GM12875 (cell line): ENCODE results near the gene LUC7L2.

Experiments used
- H3K4me3 ChIP-seq: one replicate; pipeline ENCODE4 v1.5.1; 2011; ENCODE audit warnings: low read depth, low read length, control low read depth
- CTCF ChIP-seq: IDR thresholded peaks from 2 replicates; pipeline ENCODE4 v1.5.1; 2011; ENCODE audit warnings: low read depth, mild to moderate bottlenecking, control low read depth, inconsistent platforms, low read length, moderate library complexity, borderline replicate concordance; ENCODE audit not compliant: insufficient read depth

LUC7L2 gene

GRCh38 chr7:139366400-139366799 is 6.7 kb downstream of the LUC7L2 start:
- no peak for TF ChIP-seq CTCF
- H3K4me3 ChIP-seq: no peak overlapping the region

- H3K4me3 ChIP-seq: no peak overlapping the region
- TF ChIP-seq CTCF: no peak
Observed at GRCh38 chr7:139367438-139368155, 7.9 kb downstream of the LUC7L2 start.

- TF ChIP-seq CTCF: no peak
- H3K4me3 ChIP-seq: no peak overlapping the region
Observed at GRCh38 chr7:139370301-139370942, 10.7 kb downstream of the LUC7L2 start.

GRCh38 chr7:139370943-139371313 is 11.2 kb downstream of the LUC7L2 start:
- H3K4me3 ChIP-seq: no peak overlapping the region
- TF ChIP-seq CTCF: no peak

- H3K4me3 ChIP-seq: no peak overlapping the region
- TF ChIP-seq CTCF: no peak
Observed at GRCh38 chr7:139374246-139374645, 14.6 kb downstream of the LUC7L2 start.

- TF ChIP-seq CTCF: no peak
- no peak overlapping the region for H3K4me3 ChIP-seq
Observed at GRCh38 chr7:139382439-139382838, 22.7 kb downstream of the LUC7L2 start.

GRCh38 chr7:139384611-139385010 is 24.9 kb downstream of the LUC7L2 start:
- H3K4me3 ChIP-seq: no peak overlapping the region
- TF ChIP-seq CTCF: no peak
